ENCODE measurements around the gene LCLAT1.

GRCh38 chr2:30472326-30472725 is 25.3 kb downstream of the LCLAT1 start:
- TF ChIP-seq SUZ12 (IDR thresholded peaks at IDR 0.05; ENCODE audit: extremely low read depth, insufficient read depth, insufficient read length) (no peak), YY1 (IDR thresholded peaks at IDR 0.05; ENCODE audit: insufficient read depth, insufficient read length) (no peak), ZNF274 (IDR thresholded peaks at IDR 0.05; ENCODE audit: low read depth, low read length) (no peak)
